H1 (cell line): ENCODE data around the gene WEE2. TPM values are rescaled to one million over a fixed set of nuclear protein-coding genes. Genes with fewer than 3 reads are reported as not detected.

Experiments used
- CTCF ChIA-PET: fragments of 300-600 bp; sonication (Branson Sonifier 250); formaldehyde crosslinking; loops from one replicate; lab custom pipeline; 2021; ENCODE audit not compliant: partially characterized antibody; lab: Charles Lee
- POLR2A ChIA-PET: fragments of 300-600 bp; sonication (Branson Sonifier 250); formaldehyde crosslinking; loops from one replicate; lab custom pipeline; 2021; ENCODE audit warnings: inconsistent platforms; ENCODE audit not compliant: partially characterized antibody; lab: Charles Lee
- DNase-seq, 2 experiments: peaks; one replicate each; pipeline versions ENCODE4 v3.0.0 to v3.0.0-alpha.2; 2010 to 2022; ENCODE audit warnings: low spot score in 2 of 2, low read depth in 1 of 2, mixed read lengths in 1 of 2
- FAIRE-seq: peaks from 2 replicates; lab custom pipeline; 2011; peaks lifted over from hg19 to GRCh38; lab: Jason Lieb, UNC
- H2AFZ ChIP-seq: 2 replicates; pipeline ENCODE4 v1.8.1; 2012; ENCODE audit warnings: low read length, inconsistent platforms
- H2AK5ac ChIP-seq: 2 replicates; pipeline ENCODE4 v1.6.1; 2013; ENCODE audit warnings: low read depth, low read length
- H2BK120ac ChIP-seq: replicated peaks from 2 replicates; pipeline ENCODE3; 2013; ENCODE audit warnings: low read depth, low read length, inconsistent platforms
- H2BK12ac ChIP-seq: 2 replicates; pipeline ENCODE4 v1.6.1; 2013; ENCODE audit warnings: low read depth, low read length
- H2BK15ac ChIP-seq: 2 replicates; pipeline ENCODE4 v1.6.1; 2013; ENCODE audit warnings: low read length
- H2BK20ac ChIP-seq: 2 replicates; pipeline ENCODE4 v1.6.1; 2013; ENCODE audit warnings: low read length
- H2BK5ac ChIP-seq: 2 replicates; pipeline ENCODE4 v1.6.1; 2013; ENCODE audit warnings: low read depth, low read length
- H3K14ac ChIP-seq: 2 replicates; pipeline ENCODE4 v1.6.1; 2013; ENCODE audit warnings: inconsistent platforms; ENCODE audit not compliant: insufficient read length
- H3K18ac ChIP-seq: 2 replicates; pipeline ENCODE4 v1.6.1; 2013; ENCODE audit warnings: low read length; ENCODE audit errors: extremely low read depth
- H3K23ac ChIP-seq: 2 replicates; pipeline ENCODE4 v1.6.1; 2013; ENCODE audit warnings: inconsistent platforms; ENCODE audit not compliant: insufficient read length
- H3K23me2 ChIP-seq: 2 replicates; pipeline ENCODE4 v1.6.1; 2013; ENCODE audit warnings: low read depth, low read length
- H3K27ac ChIP-seq: 2 replicates; pipeline ENCODE4 v1.6.1; 2011; ENCODE audit warnings: low read depth, low read length, inconsistent platforms
- H3K27me3 ChIP-seq, 4 experiments: replicated peaks in 1 of 4; 1 replicate in 1 of 4; 2 replicates in 3 of 4; pipeline versions ENCODE4 v1.6.1 to v1.8.1; 2011 to 2013; ENCODE audit warnings: low read length in 3 of 4, mild to moderate bottlenecking in 3 of 4, inconsistent platforms in 2 of 4, mixed read lengths in 2 of 4, moderate library complexity in 1 of 4; ENCODE audit not compliant: control insufficient read depth in 3 of 4, insufficient read depth in 3 of 4; ENCODE audit errors: extremely low read depth in 1 of 4
- H3K36me3 ChIP-seq, 4 experiments: 2 replicates each; pipeline versions ENCODE4 v1.6.1 to v1.8.1; 2011 to 2013; ENCODE audit warnings: mild to moderate bottlenecking in 4 of 4, low read length in 3 of 4, moderate library complexity in 2 of 4, control low read depth in 1 of 4, inconsistent platforms in 1 of 4; ENCODE audit not compliant: insufficient read depth in 4 of 4, control insufficient read depth in 2 of 4
- H3K4ac ChIP-seq: replicated peaks from 2 replicates; pipeline ENCODE3; 2013; ENCODE audit warnings: low read length, low read depth, mixed read lengths, inconsistent platforms; ENCODE audit not compliant: insufficient read length
- H3K4me1 ChIP-seq, 4 experiments: replicated peaks in 1 of 4; 1 replicate in 1 of 4; 2 replicates in 3 of 4; pipeline versions ENCODE4 v1.6.1 to v1.8.1; 2011 to 2013; ENCODE audit warnings: low read length in 3 of 4, inconsistent platforms in 2 of 4, mixed read lengths in 1 of 4; ENCODE audit not compliant: insufficient read depth in 4 of 4, control insufficient read depth in 3 of 4
- H3K4me2 ChIP-seq, 2 experiments: 2 replicates each; pipeline versions ENCODE4 v1.6.1 to v1.8.1; 2011 to 2013; ENCODE audit warnings: low read depth in 2 of 2, low read length in 2 of 2, control low read depth in 1 of 2, inconsistent platforms in 1 of 2, mild to moderate bottlenecking in 1 of 2; ENCODE audit not compliant: insufficient read depth in 1 of 2
- H3K4me3 ChIP-seq, 4 experiments: fragments of 200-600, 300-600 bp in 1 of 4; sonication (generic), shearing (Covaris generic), sonication (Bioruptor Twin) in 1 of 4; 2 replicates each; pipeline versions ENCODE4 v1.5.1 to v1.8.1; 2011 to 2016; ENCODE audit warnings: low read length in 4 of 4, low read depth in 3 of 4, control low read depth in 2 of 4, inconsistent platforms in 2 of 4, mild to moderate bottlenecking in 2 of 4, mixed read lengths in 1 of 4, moderate library complexity in 1 of 4; ENCODE audit not compliant: insufficient read depth in 2 of 4; ENCODE audit errors: extremely low read depth in 1 of 4
- H3K56ac ChIP-seq: replicated peaks from 2 replicates; pipeline ENCODE3; 2013; ENCODE audit warnings: low read depth, mild to moderate bottlenecking, mixed read lengths, low read length, inconsistent platforms; ENCODE audit not compliant: insufficient read length
- H3K79me1 ChIP-seq: 2 replicates; pipeline ENCODE4 v1.6.1; 2013; ENCODE audit warnings: low read depth, low read length, control low read depth
- H3K79me2 ChIP-seq, 2 experiments: 2 replicates each; pipeline versions ENCODE4 v1.6.1 to v1.8.1; 2012 to 2013; ENCODE audit warnings: low read length in 2 of 2, mild to moderate bottlenecking in 2 of 2, inconsistent platforms in 1 of 2; ENCODE audit not compliant: insufficient read depth in 2 of 2, control insufficient read depth in 1 of 2
- H3K9ac ChIP-seq, 4 experiments: replicated peaks in 1 of 4; 1 replicate in 1 of 4; 2 replicates in 3 of 4; pipeline versions ENCODE4 v1.6.1 to v1.8.1; 2011 to 2013; ENCODE audit warnings: low read depth in 3 of 4, low read length in 3 of 4, control low read depth in 2 of 4, mild to moderate bottlenecking in 2 of 4, moderate library complexity in 2 of 4, inconsistent platforms in 1 of 4; ENCODE audit errors: extremely low read depth in 1 of 4
- H3K9me3 ChIP-seq, 2 experiments: 2 replicates each; pipeline versions ENCODE4 v1.6.1 to v1.8.1; 2012 to 2013; ENCODE audit warnings: mild to moderate bottlenecking in 2 of 2, moderate library complexity in 2 of 2, control low read depth in 1 of 2, inconsistent platforms in 1 of 2, low read depth in 1 of 2, low read length in 1 of 2, mixed read lengths in 1 of 2; ENCODE audit not compliant: insufficient read depth in 2 of 2
- H4K20me1 ChIP-seq, 2 experiments: replicated peaks in 1 of 2; 2 replicates each; pipeline versions ENCODE3 to v1.8.1; 2011 to 2013; ENCODE audit warnings: inconsistent platforms in 2 of 2, low read length in 2 of 2, mild to moderate bottlenecking in 1 of 2; ENCODE audit not compliant: insufficient read depth in 2 of 2, control insufficient read depth in 1 of 2
- H4K5ac ChIP-seq: 2 replicates; pipeline ENCODE4 v1.6.1; 2013; ENCODE audit warnings: low read length, low read depth, mixed read lengths, inconsistent platforms; ENCODE audit not compliant: insufficient read length
- H4K8ac ChIP-seq: 2 replicates; pipeline ENCODE4 v1.8.0; 2013; ENCODE audit warnings: mild to moderate bottlenecking, moderate library complexity, low read length, inconsistent platforms; ENCODE audit not compliant: insufficient read depth; ENCODE audit errors: extremely low read depth
- H4K91ac ChIP-seq: replicated peaks from 2 replicates; pipeline ENCODE3; 2013; ENCODE audit warnings: low read length, mixed read lengths, inconsistent platforms; ENCODE audit not compliant: insufficient read length
- ASH2L ChIP-seq: fragments of 200-600, 300-600 bp; sonication (generic); IDR thresholded peaks from one replicate; pipeline ENCODE4 v1.7.1; 2017; ENCODE audit warnings: low read length
- BCL11A ChIP-seq, 2 experiments: IDR thresholded peaks; one replicate each; pipeline ENCODE4 v1.6.1; 2011; ENCODE audit warnings: low read depth in 2 of 2, low read length in 2 of 2, mild to moderate bottlenecking in 2 of 2
- CHD1 ChIP-seq: IDR thresholded peaks from 2 replicates; pipeline ENCODE4 v1.6.1; 2012; ENCODE audit warnings: low read depth, low read length, improper control_type of control experiment
- CREB1 ChIP-seq: IDR thresholded peaks from 2 replicates; pipeline ENCODE4 v1.6.1; 2012; ENCODE audit warnings: inconsistent platforms
- EP300 ChIP-seq, 2 experiments: IDR thresholded peaks; 1 replicate in 1 of 2; 2 replicates in 1 of 2; pipeline ENCODE4 v1.6.1; 2011 to 2012; ENCODE audit warnings: low read depth in 2 of 2, low read length in 2 of 2, mild to moderate bottlenecking in 2 of 2, borderline replicate concordance in 1 of 2, inconsistent platforms in 1 of 2, moderate library complexity in 1 of 2
- FOSL1 ChIP-seq: IDR thresholded peaks from 2 replicates; pipeline ENCODE4 v1.6.1; 2011; ENCODE audit warnings: mild to moderate bottlenecking, low read depth, low read length, moderate library complexity; ENCODE audit not compliant: insufficient read depth
- HDAC6 ChIP-seq: IDR thresholded peaks from one replicate; pipeline ENCODE4 v1.7.1; 2012; ENCODE audit warnings: low read depth, mild to moderate bottlenecking, inconsistent platforms, low read length, moderate library complexity
- JUN ChIP-seq: IDR thresholded peaks from 2 replicates; pipeline ENCODE4 v1.6.1; 2011; ENCODE audit warnings: low read depth, mild to moderate bottlenecking, improper control_type of control experiment, low read length
- JUND ChIP-seq: IDR thresholded peaks from 2 replicates; pipeline ENCODE4 v1.6.1; 2011; ENCODE audit warnings: mild to moderate bottlenecking, improper control_type of control experiment, low read length
- KDM5A ChIP-seq: fragments of 200-600 bp; IDR thresholded peaks from 2 replicates; pipeline ENCODE4 v1.7.1; 2012; ENCODE audit warnings: mild to moderate bottlenecking, low read length, inconsistent platforms, mixed read lengths
- MAFK ChIP-seq: IDR thresholded peaks from 2 replicates; pipeline ENCODE4 v1.6.1; 2012; ENCODE audit warnings: low read depth, mild to moderate bottlenecking, improper control_type of control experiment, low read length
- NRF1 ChIP-seq: IDR thresholded peaks from 2 replicates; pipeline ENCODE4 v1.6.1; 2011; ENCODE audit warnings: mild to moderate bottlenecking, low read depth, low read length, improper control_type of control experiment
- RNF2 ChIP-seq: fragments of 200-900, 300-1000 bp; sonication (generic); IDR thresholded peaks from 2 replicates; pipeline ENCODE4 v1.7.1; 2016; ENCODE audit warnings: borderline replicate concordance, low read depth, mild to moderate bottlenecking, antibody characterized with exemption, low read length; ENCODE audit not compliant: poor library complexity, severe bottlenecking; ENCODE audit errors: missing control alignments
- SP1 ChIP-seq: IDR thresholded peaks from 2 replicates; pipeline ENCODE4 v1.6.1; 2011; ENCODE audit warnings: low read depth, low read length
- WGBS, 2 experiments: shearing (Covaris generic) in 1 of 2; methylation state at CpG; one replicate each; pipeline versions ENCODE4 v1.1.6 to v1.1.7; 2013 to 2015; ENCODE audit warnings: low lambda C conversion rate in 2 of 2, mixed read lengths in 2 of 2, inconsistent platforms in 1 of 2, low coverage in 1 of 2, missing lambda C conversion rate in 1 of 2; ENCODE audit not compliant: insufficient replicate concordance in 2 of 2, insufficient coverage in 1 of 2, insufficient read length in 1 of 2; ENCODE audit errors: extremely low coverage in 1 of 2, missing lambda C conversion rate in 1 of 2; 5-methylcytosine and 5-hydroxymethylcytosine counted together
- polyA plus RNA-seq, 7 experiments: library from polyadenylated mRNA; depleted of rRNA in 3 of 7; stranded (reverse) in 5 of 7; unstranded in 2 of 7; fragments of >200 nt in 5 of 7; fragments of 200-250 nt in 2 of 7; gene quantifications; 1 replicate in 5 of 7; 2 replicates in 1 of 7; 4 replicates in 1 of 7; pipeline versions ENCODE4 v1.2.1 to v1.2.3, GENCODE V29; 2011 to 2013; ENCODE audit warnings: missing spikeins in 2 of 7, mixed read lengths in 2 of 7
- total RNA-seq: library from RNA; stranded (reverse); fragmentation: NEBNext Ultra II Directional; extraction: Animal tissue kit (Norgen Biotek cat#: 25700); gene quantifications from 2 replicates; pipeline ENCODE4 v1.2.1, GENCODE V29; 2021

WEE2 gene
- total and polyA plus RNA-seq, 2 of the 8 experiments (the other 6 are each of a cell fraction or from before 2014, with no cell fraction given) = 0.02 TPM; not detected in 1

DNA sequence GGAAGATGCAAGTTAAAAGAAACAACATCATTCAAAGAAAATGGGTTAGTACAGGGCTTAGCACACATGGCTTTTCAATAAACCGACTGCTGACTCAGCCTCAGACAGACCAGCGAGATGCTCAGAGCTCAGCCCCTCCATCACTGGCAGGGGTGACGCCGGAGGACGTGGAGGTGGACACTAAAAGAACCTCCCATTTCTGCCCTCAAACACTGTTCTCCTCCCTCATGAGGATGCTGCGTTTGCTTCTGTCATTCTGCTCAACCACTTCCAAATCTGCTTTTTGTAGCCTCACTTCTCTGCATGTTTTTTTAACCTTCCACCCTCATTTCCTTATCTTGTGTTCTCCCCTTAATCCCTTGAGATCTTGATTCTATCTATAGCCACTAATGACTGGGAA lies 21.5 kb upstream of the WEE2 start:
- Histone ChIP-seq H3K4me3 (no peak overlapping the region), H3K4me2 (no peak overlapping the region)
- CTCF ChIA-PET = interaction anchor here (1.1 to 8.5 kb wide), 3 partner anchors 10 to 23 kb away, joined by 3 to 62 read pairs (median 6); no protein-coding TSS in a partner anchor
- TF ChIP-seq JUN = no peak
- TF ChIP-seq MAFK = no peak
- no peak for TF ChIP-seq HDAC6
- no peak for TF ChIP-seq FOSL1
- no peak for TF ChIP-seq SP1
- no peak for TF ChIP-seq CHD1
- TF ChIP-seq KDM5A = no peak
- no peak for TF ChIP-seq ASH2L
- no peak for TF ChIP-seq NRF1
- no peak for TF ChIP-seq BCL11A (IDR thresholded peaks at IDR 0.05; ENCODE audit: low read depth in 2 of 2, low read length in 2 of 2)
- TF ChIP-seq RNF2 = no peak
- no peak for TF ChIP-seq EP300 (IDR thresholded peaks at IDR 0.05; ENCODE audit: borderline replicate concordance in 1 of 2, low read depth in 2 of 2, low read length in 2 of 2)
- TF ChIP-seq JUND = no peak
- no peak for TF ChIP-seq CREB1

More for the DNA sequence above, 21.5 kb upstream of the WEE2 start:
- 94% methylated on average over 6 of the region's 6 CpGs; no CpG with 5 or more reads in 1 of the 2 experiments for WGBS, 2 experiments
- Histone ChIP-seq H2BK20ac (no peak overlapping the region), H4K91ac (no peak overlapping the region), H4K5ac (no peak overlapping the region), H3K23me2 (no peaks in the 10 kb centered on the region), H3K9ac (no peak overlapping the region), H3K56ac (no peak overlapping the region), H4K20me1 (peaks cover 0 to 5% of the 10 kb centered on the region in 2 experiments), H3K4ac (no peak overlapping the region), H4K8ac (no peak overlapping the region), H3K4me1 (peaks cover 0 to 9% (median 4%) of the 10 kb centered on the region in 4 experiments; a peak in 3 of 7 replicates), H2BK5ac (no peak overlapping the region), H2BK12ac (no peak overlapping the region), H2BK15ac (no peak overlapping the region), H3K27ac (no peak overlapping the region), H3K79me2 (peaks cover 0 to 21% of the 10 kb centered on the region in 2 experiments; a peak in 2 of 4 replicates), H3K27me3 (no peaks in the 10 kb centered on the region), H3K79me1 (no peaks in the 10 kb centered on the region; the same call in 1 of the 2 replicates), H2BK120ac (no peak overlapping the region), H3K36me3 (peaks cover 2 to 11% (median 8%) of the 10 kb centered on the region in 4 experiments; a peak in 6 of 8 replicates), H2AFZ (no peak overlapping the region), H3K9me3 (no peaks in the 10 kb centered on the region), H3K23ac (no peak overlapping the region), H3K18ac (no peak overlapping the region), H2AK5ac (no peak overlapping the region), H3K14ac (no peak overlapping the region)
- DNase-seq (no peak), FAIRE-seq (no peak)
- POLR2A ChIA-PET = interaction anchor here (1.0 to 1.2 kb wide), 2 partner anchors 12 to 15 kb away, joined by 3 read pairs; no protein-coding TSS in a partner anchor
